ENCODE results near the gene HSPA9.

The HSPA9 gene

GRCh38 chr5:138557677-138558076, 17.5 kb downstream of the HSPA9 start:
- Histone ChIP-seq H2AK5ac (ENCODE audit: low read length) (no peak overlapping the region), H2AFZ (ENCODE audit: insufficient read depth, low read length, poor library complexity) (no peak overlapping the region), H3K27me3 (ENCODE audit: insufficient read depth, low read length) (no peaks in the 10 kb centered on the region), H3K23ac (ENCODE audit: low read length) (no peak overlapping the region), H3K4me3 (ENCODE audit: low read depth, low read length) (no peak overlapping the region), H4K12ac (ENCODE audit: low read depth, low read length) (no peak overlapping the region), H3K27ac (ENCODE audit: low read depth, low read length) (no peak overlapping the region), H3K9me3 (ENCODE audit: insufficient read depth, low read depth, low read length) (no peaks in the 10 kb centered on the region), H2BK12ac (ENCODE audit: low read length) (no peak overlapping the region), H3K4me1 (ENCODE audit: control insufficient read depth in 1 of 2, insufficient read depth in 2 of 2, low read length in 2 of 2) (no peaks in the 10 kb centered on the region), H3K14ac (ENCODE audit: low read length) (no peak overlapping the region), H3K79me2 (ENCODE audit: control insufficient read depth, insufficient read depth, low read length, poor library complexity) (no peaks in the 10 kb centered on the region), H3K4ac (ENCODE audit: low read depth, low read length) (no peak overlapping the region), H3K4me2 (ENCODE audit: low read length) (no peak overlapping the region), H3K18ac (ENCODE audit: low read length) (no peak overlapping the region), H3K79me1 (ENCODE audit: low read length) (no peaks in the 10 kb centered on the region), H4K91ac (ENCODE audit: low read depth, low read length) (no peak overlapping the region), H4K8ac (ENCODE audit: low read depth, low read length) (no peak overlapping the region), H2BK120ac (ENCODE audit: insufficient read depth, low read length, poor library complexity) (no peak overlapping the region), H3K36me3 (ENCODE audit: control insufficient read depth in 1 of 2, insufficient read depth in 2 of 2, low read length in 2 of 2) (peaks cover 19 to 43% of the 10 kb centered on the region in 2 experiments), H3K9ac (ENCODE audit: low read length) (no peak overlapping the region), H2BK5ac (ENCODE audit: low read depth, low read length, poor library complexity) (no peak overlapping the region)
- no peak for DNase-seq
- WGBS (ENCODE audit: extremely low coverage, insufficient coverage, insufficient read length): no CpG with 5 or more reads among the region's 2 CpGs

GRCh38 chr5:138554143-138554542, 21.1 kb downstream of the HSPA9 start:
- H3K36me3 ChIP-seq (ENCODE audit: control insufficient read depth in 1 of 2, insufficient read depth in 2 of 2, low read length in 2 of 2): peaks cover 5 to 28% of the 10 kb centered on the region in 2 experiments
- no peak overlapping the region for H3K9ac ChIP-seq (ENCODE audit: low read length)
- H2AK5ac ChIP-seq (ENCODE audit: low read length): no peak overlapping the region
- no peak overlapping the region for H3K4ac ChIP-seq (ENCODE audit: low read depth, low read length)
- H4K91ac ChIP-seq (ENCODE audit: low read depth, low read length): no peak overlapping the region
- H3K27ac ChIP-seq (ENCODE audit: low read depth, low read length): no peak overlapping the region
- no peaks in the 10 kb centered on the region for H3K79me1 ChIP-seq (ENCODE audit: low read length)
- no peak for DNase-seq
- H2BK5ac ChIP-seq (ENCODE audit: low read depth, low read length, poor library complexity): no peak overlapping the region
- H2BK120ac ChIP-seq (ENCODE audit: insufficient read depth, low read length, poor library complexity): no peak overlapping the region
- H3K4me2 ChIP-seq (ENCODE audit: low read length): no peak overlapping the region
- H3K27me3 ChIP-seq (ENCODE audit: insufficient read depth, low read length): no peaks in the 10 kb centered on the region
- no peak overlapping the region for H4K8ac ChIP-seq (ENCODE audit: low read depth, low read length)
- H3K9me3 ChIP-seq (ENCODE audit: insufficient read depth, low read depth, low read length): no peaks in the 10 kb centered on the region
- H3K79me2 ChIP-seq (ENCODE audit: control insufficient read depth, insufficient read depth, low read length, poor library complexity): no peaks in the 10 kb centered on the region
- H4K12ac ChIP-seq (ENCODE audit: low read depth, low read length): no peak overlapping the region
- H3K14ac ChIP-seq (ENCODE audit: low read length): no peak overlapping the region
- H2AFZ ChIP-seq (ENCODE audit: insufficient read depth, low read length, poor library complexity): no peak overlapping the region
- H3K4me1 ChIP-seq (ENCODE audit: control insufficient read depth in 1 of 2, insufficient read depth in 2 of 2, low read length in 2 of 2): no peaks in the 10 kb centered on the region
- H3K4me3 ChIP-seq (ENCODE audit: low read depth, low read length): no peak overlapping the region
- H2BK12ac ChIP-seq (ENCODE audit: low read length): no peak overlapping the region
- WGBS (ENCODE audit: extremely low coverage, insufficient coverage, insufficient read length): no CpG with 5 or more reads among the region's 1 CpG
- H3K23ac ChIP-seq (ENCODE audit: low read length): no peak overlapping the region
- no peak overlapping the region for H3K18ac ChIP-seq (ENCODE audit: low read length)

GRCh38 chr5:138553437-138554095, 21.6 kb downstream of the HSPA9 start:
- H3K4me1 ChIP-seq (ENCODE audit: control insufficient read depth in 1 of 2, insufficient read depth in 2 of 2, low read length in 2 of 2): no peaks in the 10 kb centered on the region
- H3K36me3 ChIP-seq (ENCODE audit: control insufficient read depth in 1 of 2, insufficient read depth in 2 of 2, low read length in 2 of 2): peaks cover 3 to 26% of the 10 kb centered on the region in 2 experiments
- no peak overlapping the region for H4K91ac ChIP-seq (ENCODE audit: low read depth, low read length)
- no peak overlapping the region for H3K27ac ChIP-seq (ENCODE audit: low read depth, low read length)
- no CpG with 5 or more reads among the region's 5 CpGs for WGBS (ENCODE audit: extremely low coverage, insufficient coverage, insufficient read length)
- no peak overlapping the region for H2AFZ ChIP-seq (ENCODE audit: insufficient read depth, low read length, poor library complexity)
- H3K27me3 ChIP-seq (ENCODE audit: insufficient read depth, low read length): no peaks in the 10 kb centered on the region
- H3K4ac ChIP-seq (ENCODE audit: low read depth, low read length): no peak overlapping the region
- H3K23ac ChIP-seq (ENCODE audit: low read length): no peak overlapping the region
- H3K9me3 ChIP-seq (ENCODE audit: insufficient read depth, low read depth, low read length): no peaks in the 10 kb centered on the region
- H3K4me3 ChIP-seq (ENCODE audit: low read depth, low read length): no peak overlapping the region
- no peaks in the 10 kb centered on the region for H3K79me1 ChIP-seq (ENCODE audit: low read length)
- H2BK5ac ChIP-seq (ENCODE audit: low read depth, low read length, poor library complexity): no peak overlapping the region
- no peak overlapping the region for H3K18ac ChIP-seq (ENCODE audit: low read length)
- DNase-seq: no peak
- no peak overlapping the region for H3K4me2 ChIP-seq (ENCODE audit: low read length)
- no peaks in the 10 kb centered on the region for H3K79me2 ChIP-seq (ENCODE audit: control insufficient read depth, insufficient read depth, low read length, poor library complexity)
- H2BK120ac ChIP-seq (ENCODE audit: insufficient read depth, low read length, poor library complexity): no peak overlapping the region
- no peak overlapping the region for H3K14ac ChIP-seq (ENCODE audit: low read length)
- no peak overlapping the region for H2BK12ac ChIP-seq (ENCODE audit: low read length)
- H2AK5ac ChIP-seq (ENCODE audit: low read length): no peak overlapping the region
- no peak overlapping the region for H4K8ac ChIP-seq (ENCODE audit: low read depth, low read length)
- no peak overlapping the region for H3K9ac ChIP-seq (ENCODE audit: low read length)
- no peak overlapping the region for H4K12ac ChIP-seq (ENCODE audit: low read depth, low read length)

- Histone ChIP-seq H3K79me2 (ENCODE audit: control insufficient read depth, insufficient read depth, low read length, poor library complexity) (no peaks in the 10 kb centered on the region), H4K12ac (ENCODE audit: low read depth, low read length) (no peak overlapping the region), H2BK12ac (ENCODE audit: low read length) (no peak overlapping the region), H4K8ac (ENCODE audit: low read depth, low read length) (no peak overlapping the region), H3K36me3 (ENCODE audit: control insufficient read depth in 1 of 2, insufficient read depth in 2 of 2, low read length in 2 of 2) (peaks cover 3 to 22% of the 10 kb centered on the region in 2 experiments), H3K14ac (ENCODE audit: low read length) (no peak overlapping the region), H2AFZ (ENCODE audit: insufficient read depth, low read length, poor library complexity) (no peak overlapping the region), H4K91ac (ENCODE audit: low read depth, low read length) (no peak overlapping the region), H3K4me1 (ENCODE audit: control insufficient read depth in 1 of 2, insufficient read depth in 2 of 2, low read length in 2 of 2) (no peaks in the 10 kb centered on the region), H3K4me3 (ENCODE audit: low read depth, low read length) (no peak overlapping the region), H3K4me2 (ENCODE audit: low read length) (no peak overlapping the region), H3K9ac (ENCODE audit: low read length) (no peak overlapping the region), H3K27ac (ENCODE audit: low read depth, low read length) (no peak overlapping the region), H3K4ac (ENCODE audit: low read depth, low read length) (no peak overlapping the region), H2BK5ac (ENCODE audit: low read depth, low read length, poor library complexity) (no peak overlapping the region), H3K79me1 (ENCODE audit: low read length) (no peaks in the 10 kb centered on the region), H3K9me3 (ENCODE audit: insufficient read depth, low read depth, low read length) (no peaks in the 10 kb centered on the region), H2BK120ac (ENCODE audit: insufficient read depth, low read length, poor library complexity) (no peak overlapping the region), H2AK5ac (ENCODE audit: low read length) (no peak overlapping the region), H3K18ac (ENCODE audit: low read length) (no peak overlapping the region), H3K23ac (ENCODE audit: low read length) (no peak overlapping the region), H3K27me3 (ENCODE audit: insufficient read depth, low read length) (no peaks in the 10 kb centered on the region)
- WGBS (ENCODE audit: extremely low coverage, insufficient coverage, insufficient read length): no CpG with 5 or more reads among the region's 4 CpGs
- no peak for DNase-seq
These were observed 22.5 kb downstream of the HSPA9 start for GRCh38 chr5:138552657-138553056.

All from trophoblast cell (in vitro differentiated cells and primary cell).